Endodermal cell (in vitro differentiated cells): Measurements from ENCODE around the gene DYNC2H1. TPM values are rescaled to one million over a fixed set of nuclear protein-coding genes. Genes with fewer than 3 reads are reported as not detected.

ENCODE experiments used
- DNase-seq: peaks from one replicate; pipeline ENCODE4 v3.0.0-alpha.2; 2017
- H3K27ac ChIP-seq: 2 replicates; pipeline ENCODE4 v1.5.1; 2013; ENCODE audit warnings: mild to moderate bottlenecking, low read depth, low read length, moderate library complexity
- H3K27me3 ChIP-seq: 2 replicates; pipeline ENCODE4 v1.6.1; 2013; ENCODE audit warnings: mild to moderate bottlenecking, low read length, moderate library complexity; ENCODE audit not compliant: insufficient read depth, control insufficient read depth, poor library complexity, severe bottlenecking
- H3K36me3 ChIP-seq: 2 replicates; pipeline ENCODE4 v1.7.0; 2013; ENCODE audit warnings: mild to moderate bottlenecking, low read length, moderate library complexity; ENCODE audit not compliant: control insufficient read depth, insufficient read depth
- H3K4me1 ChIP-seq: one replicate; pipeline ENCODE4 v1.7.0; 2013; ENCODE audit warnings: low read length; ENCODE audit not compliant: control insufficient read depth, insufficient read depth
- H3K4me3 ChIP-seq: 2 replicates; pipeline ENCODE4 v1.5.1; 2013; ENCODE audit warnings: mild to moderate bottlenecking, low read length, moderate library complexity
- H3K9ac ChIP-seq: 2 replicates; pipeline ENCODE4 v1.6.1; 2013; ENCODE audit warnings: mild to moderate bottlenecking, low read length, moderate library complexity; ENCODE audit not compliant: poor library complexity, severe bottlenecking; ENCODE audit errors: extremely low read depth
- H3K9me3 ChIP-seq: 2 replicates; pipeline ENCODE4 v1.6.1; 2013; ENCODE audit warnings: mild to moderate bottlenecking, low read length, moderate library complexity; ENCODE audit not compliant: control insufficient read depth
- H3K27ac Mint-ChIP-seq: 2 replicates; pipeline ENCODE4 v1.8.0; 2020; ENCODE audit warnings: mixed read lengths
- H3K27me3 Mint-ChIP-seq: 2 replicates; pipeline ENCODE4 v1.8.0; 2021; ENCODE audit warnings: mild to moderate bottlenecking, mixed read lengths; ENCODE audit not compliant: insufficient read depth
- H3K36me3 Mint-ChIP-seq: 2 replicates; pipeline ENCODE4 v1.8.0; 2020; ENCODE audit warnings: low read depth, mixed read lengths
- H3K4me1 Mint-ChIP-seq: 2 replicates; pipeline ENCODE4 v1.8.0; 2020; ENCODE audit warnings: mixed read lengths
- H3K4me3 Mint-ChIP-seq: 2 replicates; pipeline ENCODE4 v1.8.0; 2020; ENCODE audit warnings: mild to moderate bottlenecking, moderate library complexity, mixed read lengths
- H3K9me3 Mint-ChIP-seq: 2 replicates; pipeline ENCODE4 v1.8.0; 2020; ENCODE audit warnings: mild to moderate bottlenecking, mixed read lengths
- CTCF ChIP-seq: fragments of 200-600 bp; sonication (generic); conservative IDR thresholded peaks from 2 replicates; pipeline ENCODE4 v1.5.0; 2021; ENCODE audit warnings: antibody characterized with exemption, mild to moderate bottlenecking
- whole genome bisulfite sequencing, 2 experiments: methylation state at CpG; one replicate each; pipeline versions ENCODE4 v1.1.5 to v1.1.7; 2013; ENCODE audit warnings: missing lambda C conversion rate in 2 of 2, mixed read lengths in 1 of 2; ENCODE audit not compliant: insufficient coverage in 1 of 2, insufficient read length in 1 of 2; 5-methylcytosine and 5-hydroxymethylcytosine counted together
- total RNA-seq, 2 donors: library from RNA; stranded (reverse); fragmentation: NEBNext Ultra II Directional in 1 of 2; extraction: Animal tissue kit (Norgen Biotek cat#: 25700) in 1 of 2; gene quantifications; 2 replicates in 1 of 2; 3 replicates in 1 of 2; pipeline ENCODE4 v1.2.1, GENCODE V29; 2021

The DYNC2H1 gene
- total RNA-seq, 2 donors from 2014 or later, result 21.1 to 31.9 TPM

DNA sequence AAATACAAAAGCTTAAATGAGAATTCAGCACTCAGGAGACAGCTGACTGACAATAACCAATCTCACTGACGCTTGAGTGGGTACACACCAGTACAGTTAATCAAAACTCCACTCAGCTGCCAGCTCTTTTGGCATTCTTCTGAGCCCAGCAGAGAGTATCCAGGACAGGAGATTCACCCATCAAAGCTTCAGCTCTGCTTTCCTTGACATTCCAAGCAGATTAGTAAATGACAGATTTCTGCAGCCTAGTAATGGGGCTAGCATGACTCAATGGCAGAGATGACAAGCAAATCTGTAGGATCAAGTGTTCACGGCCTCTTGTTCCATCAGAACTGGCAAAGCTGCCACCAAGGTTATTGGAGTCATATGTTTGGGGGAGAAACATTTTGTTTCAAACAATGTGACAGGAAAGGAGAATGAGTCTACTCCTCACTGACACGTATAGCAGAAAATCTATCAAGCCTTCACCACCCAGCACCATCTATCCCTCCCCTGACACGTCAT is 420.0 kb downstream of the DYNC2H1 start:
- peaks cover 6% of the 10 kb centered on the region for H3K4me1 Mint-ChIP-seq
- no peaks in the 10 kb centered on the region for H3K4me1 ChIP-seq
- no peak overlapping the region for H3K4me3 Mint-ChIP-seq
- DNase-seq, result no peak
- TF ChIP-seq CTCF, result no peak
- H3K4me3 ChIP-seq, result no peak overlapping the region
- H3K36me3 ChIP-seq, result no peaks in the 10 kb centered on the region
- WGBS, 2 experiments, result 79 to 100% methylated on average over 1 to 2 of the region's 4 CpGs
- no peaks in the 10 kb centered on the region for H3K9me3 Mint-ChIP-seq
- no peaks in the 10 kb centered on the region for H3K27me3 ChIP-seq
- no peaks in the 10 kb centered on the region for H3K9me3 ChIP-seq
- no peak overlapping the region for H3K27ac ChIP-seq
- H3K9ac ChIP-seq, result no peak overlapping the region
- no peaks in the 10 kb centered on the region for H3K27me3 Mint-ChIP-seq
- no peak overlapping the region for H3K27ac Mint-ChIP-seq
- no peaks in the 10 kb centered on the region for H3K36me3 Mint-ChIP-seq

Other genes with a start within 250 kb of the DYNC2H1 start
- gene MMP12, start 234.4 kb upstream of the DYNC2H1 start, total RNA-seq, result not detected
- not detected for gene MMP13, start 153.7 kb upstream of the DYNC2H1 start, total RNA-seq
- 10 to 100 TPM; 47.0 to 51.5 TPM for gene DCUN1D5, start 17.3 kb upstream of the DYNC2H1 start, total RNA-seq